Nephron progenitor cell (in vitro differentiated cells): ENCODE results near the gene FLT1.

Source experiments
- DNase-seq: peaks from one replicate; pipeline ENCODE4 v3.0.0; 2021
- H3K27ac Mint-ChIP-seq: 2 replicates; pipeline ENCODE4 v1.8.0; 2021; ENCODE audit warnings: mild to moderate bottlenecking, moderate library complexity, mixed read lengths
- H3K27me3 Mint-ChIP-seq: 2 replicates; pipeline ENCODE4 v1.8.0; 2021; ENCODE audit warnings: mild to moderate bottlenecking, low read depth, mixed read lengths; ENCODE audit not compliant: poor library complexity
- H3K36me3 Mint-ChIP-seq: 2 replicates; pipeline ENCODE4 v1.8.0; 2021; ENCODE audit warnings: low read depth, mixed read lengths
- H3K4me1 Mint-ChIP-seq: 2 replicates; pipeline ENCODE4 v1.8.0; 2021; ENCODE audit warnings: mixed read lengths
- H3K4me3 Mint-ChIP-seq: 2 replicates; pipeline ENCODE4 v1.8.0; 2021; ENCODE audit warnings: mild to moderate bottlenecking, moderate library complexity, mixed read lengths
- H3K9me3 Mint-ChIP-seq: 2 replicates; pipeline ENCODE4 v1.8.0; 2021; ENCODE audit warnings: mild to moderate bottlenecking, moderate library complexity, mixed read lengths
- CTCF ChIP-seq: fragments of 200-600 bp; sonication (generic); IDR thresholded peaks from 2 replicates; pipeline ENCODE4 v1.5.0; 2021; ENCODE audit warnings: antibody characterized with exemption

FLT1 gene

GRCh38 chr13:28496188-28496564 is 1.2 kb upstream of the FLT1 start:
- peaks cover 72% of the 10 kb centered on the region for H3K27me3 Mint-ChIP-seq
- no peak overlapping the region for H3K27ac Mint-ChIP-seq
- no peak for TF ChIP-seq CTCF
- H3K4me1 Mint-ChIP-seq: peaks cover 28% of the 10 kb centered on the region
- no peaks in the 10 kb centered on the region for H3K9me3 Mint-ChIP-seq
- peak overlapping the region; percentile 77 for H3K4me3 Mint-ChIP-seq
- no peak for DNase-seq
- H3K36me3 Mint-ChIP-seq: no peaks in the 10 kb centered on the region

GRCh38 chr13:28495538-28496187 is 735 bp upstream of the FLT1 start:
- Mint-ChIP-seq H3K4me1 (peaks cover 32% of the 10 kb centered on the region), H3K9me3 (no peaks in the 10 kb centered on the region), H3K27me3 (peaks cover 76% of the 10 kb centered on the region), H3K4me3 (peak overlapping the region; percentile 77), H3K36me3 (no peaks in the 10 kb centered on the region), H3K27ac (no peak overlapping the region)
- no peak for TF ChIP-seq CTCF
- DNase-seq: no peak

- Mint-ChIP-seq H3K36me3 (no peaks in the 10 kb centered on the region), H3K9me3 (no peaks in the 10 kb centered on the region), H3K4me1 (peaks cover 42% of the 10 kb centered on the region), H3K27me3 (peaks cover 82% of the 10 kb centered on the region), H3K27ac (no peak overlapping the region), H3K4me3 (peak overlapping the region; percentile 83)
- TF ChIP-seq CTCF: no peak
- peak; percentile 48 for DNase-seq
These were observed 487 bp downstream of the FLT1 start for GRCh38 chr13:28494504-28494777.

- no peak overlapping the region for H3K27ac Mint-ChIP-seq
- H3K9me3 Mint-ChIP-seq: no peaks in the 10 kb centered on the region
- no peaks in the 10 kb centered on the region for H3K36me3 Mint-ChIP-seq
- peak overlapping the region; percentile 83 for H3K4me3 Mint-ChIP-seq
- peaks cover 46% of the 10 kb centered on the region for H3K4me1 Mint-ChIP-seq
- TF ChIP-seq CTCF: no peak
- DNase-seq: peak; percentile 56
- peaks cover 83% of the 10 kb centered on the region for H3K27me3 Mint-ChIP-seq
These were observed 1.0 kb downstream of the FLT1 start for GRCh38 chr13:28493740-28494503.

GRCh38 chr13:28492569-28493367 is 2.2 kb downstream of the FLT1 start:
- Mint-ChIP-seq H3K27me3 (peaks cover 72% of the 10 kb centered on the region), H3K4me3 (peak overlapping the region; percentile 83), H3K9me3 (no peaks in the 10 kb centered on the region), H3K4me1 (peaks cover 46% of the 10 kb centered on the region), H3K27ac (no peak overlapping the region), H3K36me3 (no peaks in the 10 kb centered on the region)
- no peak for DNase-seq
- TF ChIP-seq CTCF: no peak
